ENCODE data around the gene TCAP. TPM values are rescaled to one million over a fixed set of nuclear protein-coding genes. Genes with fewer than 3 reads are reported as not detected.
A peak's percentile ranks its signal among the peaks of the same experiment; 100 is the strongest.

TCAP gene
- total RNA-seq, 3 donors from 2014 or later = 0.48 to 0.73 (median 0.66) TPM

- peaks cover 6% of the 10 kb centered on the region for H3K36me3 ChIP-seq
- intact Hi-C loops (cut with DNase I; ENCODE audit: low total_unique reads) = loop anchor here (1.0 kb wide), 1 partner anchor 55 kb away; no protein-coding TSS in a partner anchor
- DNase-seq (ENCODE audit: low spot score in 2 of 2) = no peak
- TF ChIP-seq POLR2AphosphoS5 (IDR thresholded peaks at IDR 0.05) (no peak), CTCF (IDR thresholded peaks at IDR 0.05) (no peak), POLR2A (IDR thresholded peaks at IDR 0.05) (no peak)
- peaks cover 16 to 34% of the 10 kb centered on the region in 2 donors for H3K4me1 ChIP-seq
- H3K27me3 ChIP-seq = peaks cover 3 to 6% of the 10 kb centered on the region in 2 donors
- H3K4me3 ChIP-seq = no peak overlapping the region
- no peaks in the 10 kb centered on the region for H3K9me3 ChIP-seq
- H3K27ac ChIP-seq = peak overlapping the region; percentile 58 to 64
Observed at GRCh38 chr17:39663688-39664580, 1.2 kb upstream of the TCAP start.

DNA sequence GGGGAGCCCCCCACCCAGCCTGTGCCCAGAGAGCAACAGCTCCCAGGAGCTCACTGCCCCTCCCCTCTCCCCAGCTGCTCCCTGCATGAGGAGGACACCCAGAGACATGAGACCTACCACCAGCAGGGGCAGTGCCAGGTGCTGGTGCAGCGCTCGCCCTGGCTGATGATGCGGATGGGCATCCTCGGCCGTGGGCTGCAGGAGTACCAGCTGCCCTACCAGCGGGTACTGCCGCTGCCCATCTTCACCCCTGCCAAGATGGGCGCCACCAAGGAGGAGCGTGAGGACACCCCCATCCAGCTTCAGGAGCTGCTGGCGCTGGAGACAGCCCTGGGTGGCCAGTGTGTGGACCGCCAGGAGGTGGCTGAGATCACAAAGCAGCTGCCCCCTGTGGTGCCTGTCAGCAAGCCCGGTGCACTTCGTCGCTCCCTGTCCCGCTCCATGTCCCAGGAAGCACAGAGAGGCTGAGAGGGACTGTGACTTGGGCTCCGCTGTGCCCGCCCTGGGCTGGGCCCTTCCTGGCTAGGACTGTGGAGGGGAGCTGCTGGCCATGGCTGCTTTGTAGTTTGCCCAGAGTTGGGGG is 584 bp downstream of the TCAP start:
- DNase-seq (ENCODE audit: low spot score in 2 of 2) = no peak
- Histone ChIP-seq H3K9me3 (no peaks in the 10 kb centered on the region), H3K4me3 (no peak overlapping the region), H3K36me3 (peaks cover 6% of the 10 kb centered on the region), H3K4me1 (peaks cover 16 to 34% of the 10 kb centered on the region in 2 donors), H3K27me3 (peaks cover 3 to 12% of the 10 kb centered on the region in 2 donors), H3K27ac (peak overlapping the region; percentile 68 to 76)
- TF ChIP-seq CTCF (IDR thresholded peaks at IDR 0.05) (peak in 2 of 3 donors; percentile 1 to 8), POLR2A (IDR thresholded peaks at IDR 0.05) (no peak), POLR2AphosphoS5 (IDR thresholded peaks at IDR 0.05) (peak in 2 of 3 donors; percentile 13 to 25)
- intact Hi-C loops (cut with DNase I; ENCODE audit: low total_unique reads) = no loop called here

DNA sequence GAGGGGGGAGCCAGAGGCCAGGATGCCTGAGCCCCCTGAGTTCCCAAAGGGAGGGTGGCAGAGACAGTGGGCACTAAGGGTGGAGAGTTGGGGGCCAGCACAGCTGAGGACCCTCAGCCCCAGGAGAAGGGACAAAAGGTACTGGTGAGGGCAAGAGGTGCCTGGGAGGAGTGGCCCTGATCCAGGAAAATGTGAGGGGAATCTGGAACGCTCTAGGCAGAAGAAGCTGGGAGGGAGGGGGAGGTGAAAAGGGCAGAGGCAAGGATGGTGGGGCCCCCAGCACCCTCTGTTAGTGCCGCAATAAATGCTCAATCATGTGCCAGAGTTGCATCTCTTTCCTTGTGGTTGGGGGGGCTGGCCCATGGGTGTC is 1.1 kb downstream of the TCAP start:
- intact Hi-C loops (cut with DNase I; ENCODE audit: low total_unique reads) = no loop called here
- H3K4me1 ChIP-seq = peaks cover 16 to 34% of the 10 kb centered on the region in 2 donors

DNA sequence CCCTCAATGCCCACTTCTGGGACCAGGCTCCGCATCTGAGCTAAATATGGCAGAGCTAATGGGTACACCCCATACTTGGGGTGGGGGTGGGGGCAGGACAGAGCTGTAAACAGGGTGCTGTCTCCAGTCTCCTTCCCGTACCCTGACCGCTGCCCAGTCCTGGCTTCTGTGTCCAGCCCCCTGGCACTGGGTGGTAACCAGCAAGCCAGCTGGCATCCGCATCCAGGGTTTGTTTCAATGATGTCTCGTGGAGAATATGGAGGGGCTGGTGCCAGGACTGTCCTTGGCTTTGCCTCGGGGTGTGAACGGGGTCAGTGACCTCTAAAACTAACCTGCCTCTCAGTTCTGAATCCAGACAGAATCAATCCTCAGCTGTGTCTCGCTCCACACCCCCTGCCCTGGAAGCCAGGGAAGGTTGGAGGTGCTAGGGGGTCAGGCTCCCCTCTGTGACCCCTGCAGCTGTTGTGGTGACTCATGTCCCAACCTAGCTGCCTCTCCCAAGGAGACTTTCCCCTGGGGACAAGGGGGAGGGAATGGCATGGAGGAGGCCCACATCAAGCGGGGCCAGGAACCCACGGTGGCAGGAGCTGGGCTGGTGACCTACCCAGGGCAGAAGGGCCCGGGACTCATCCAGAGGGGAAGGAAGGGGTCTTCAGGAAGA is 1.6 kb downstream of the TCAP start:
- peaks cover 16 to 34% of the 10 kb centered on the region in 2 donors for H3K4me1 ChIP-seq
- peak overlapping the region in 2 of 3 donors; percentile 44 to 68 for H3K4me3 ChIP-seq

More for the DNA sequence above, 1.1 kb downstream of the TCAP start:
- Histone ChIP-seq H3K36me3 (peaks cover 6% of the 10 kb centered on the region), H3K4me3 (no peak overlapping the region), H3K9me3 (no peaks in the 10 kb centered on the region), H3K27me3 (peaks cover 3 to 12% of the 10 kb centered on the region in 2 donors), H3K27ac (peak overlapping the region; percentile 68 to 76)
- TF ChIP-seq POLR2AphosphoS5 (IDR thresholded peaks at IDR 0.05) (no peak), POLR2A (IDR thresholded peaks at IDR 0.05) (no peak), CTCF (IDR thresholded peaks at IDR 0.05) (no peak)
- DNase-seq (ENCODE audit: low spot score in 2 of 2) = no peak

More for the DNA sequence above, 1.6 kb downstream of the TCAP start:
- H3K27me3 ChIP-seq = peaks cover 3 to 12% of the 10 kb centered on the region in 2 donors
- no peaks in the 10 kb centered on the region for H3K9me3 ChIP-seq
- H3K27ac ChIP-seq = peak overlapping the region; percentile 68 to 76
- intact Hi-C loops (cut with DNase I; ENCODE audit: low total_unique reads) = no loop called here
- peaks cover 2% of the 10 kb centered on the region for H3K36me3 ChIP-seq
- peak in 1 of 3 donors; percentile 57 for TF ChIP-seq POLR2AphosphoS5 (IDR thresholded peaks at IDR 0.05)
- TF ChIP-seq CTCF (IDR thresholded peaks at IDR 0.05) = no peak
- DNase-seq (ENCODE audit: low spot score in 2 of 2) = no peak
